Measurements from ENCODE around the gene MTPN.

The MTPN gene

DNA sequence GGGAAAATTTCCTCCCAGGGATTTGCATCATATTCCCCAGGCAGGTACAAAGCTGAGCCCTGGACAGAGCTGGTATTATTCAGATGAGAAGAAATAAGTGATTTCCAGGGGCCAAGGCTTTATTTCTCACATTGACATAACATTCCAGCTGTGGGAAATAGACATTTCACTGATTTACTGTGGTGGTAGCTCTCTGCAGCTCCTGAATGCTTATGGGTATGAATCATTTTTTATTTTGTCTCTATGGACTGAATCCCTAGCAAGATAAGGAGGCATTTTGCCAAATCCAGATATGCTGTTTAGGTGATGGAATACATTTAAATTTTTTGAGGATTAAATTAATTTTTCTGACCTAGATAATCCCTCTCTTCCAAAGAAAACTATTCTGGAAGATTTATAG is 97.9 kb downstream of the MTPN start:
- no peak for DNase-seq

DNA sequence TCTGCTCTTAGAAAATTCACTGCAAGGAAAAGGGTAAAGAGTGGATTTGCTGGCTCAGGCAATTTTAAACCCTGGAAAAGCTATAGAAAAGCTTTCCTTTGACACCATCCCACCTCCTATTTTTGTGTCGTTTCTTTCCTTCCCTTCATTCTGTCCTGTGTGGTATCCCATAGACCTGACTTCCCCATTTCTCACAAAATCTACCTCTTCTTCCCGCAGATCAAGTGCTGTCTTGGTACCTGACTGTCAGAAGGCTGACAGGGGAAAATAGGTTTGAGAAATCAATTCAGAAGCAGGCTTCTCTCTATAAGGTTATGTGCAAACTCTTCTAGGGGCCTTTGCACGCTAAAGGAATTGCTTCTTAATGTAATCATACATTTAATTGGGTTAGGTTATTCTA is 98.9 kb downstream of the MTPN start:
- DNase-seq: no peak

DNA sequence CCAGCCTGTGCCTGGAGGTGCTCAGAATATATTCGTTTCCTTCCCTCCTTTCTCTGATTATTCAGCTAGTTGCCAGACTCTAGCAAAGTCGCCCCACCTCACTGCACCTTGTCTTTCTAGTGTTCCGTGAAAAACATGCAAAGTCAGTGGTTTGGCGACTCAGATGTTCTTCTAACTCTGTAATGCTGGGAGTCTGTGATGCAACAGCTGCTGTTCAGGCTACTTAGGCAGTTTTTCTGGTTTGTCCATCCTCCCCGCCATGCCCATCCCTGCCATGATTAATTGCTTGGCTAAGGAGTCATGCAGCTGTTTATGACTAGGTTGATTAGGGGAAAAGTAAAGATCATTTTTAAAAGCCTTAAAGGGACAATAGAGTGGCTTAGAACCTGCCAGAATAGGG is 99.4 kb downstream of the MTPN start:
- DNase-seq: no peak
